GM12878 (cell line): ENCODE results near the gene DPYSL4. TPM values are rescaled to one million over a fixed set of nuclear protein-coding genes. Genes with fewer than 3 reads are reported as not detected.

ENCODE experiments used
- ATAC-seq: fragments of 200-7000 bp; cut with Tn5 transposase; 3 replicates; pipeline ENCODE4 v1.9.1; 2020; ENCODE audit warnings: mild to moderate bottlenecking, moderate library complexity
- BruUV-seq: library from RNA; stranded (reverse); fragments of 400-500 nt; replicated peaks from 2 replicates; lab custom pipeline; 2021; lab: Mats Ljungman, UMichigan
- CTCF ChIA-PET: fragments of 300-600 bp; sonication (Branson Sonifier 250); formaldehyde crosslinking; extraction: SDS; loops from one replicate; lab custom pipeline; 2021; ENCODE audit warnings: inconsistent platforms; lab: Yijun Ruan, JAX
- POLR2A ChIA-PET: fragments of 350-600 bp; formaldehyde crosslinking; extraction: SDS; loops from one replicate; lab custom pipeline; 2021; ENCODE audit warnings: inconsistent platforms; lab: Charles Lee
- RAD21 ChIA-PET: fragments of 300-600 bp; sonication (Branson Sonifier 250); formaldehyde crosslinking; loops from one replicate; lab custom pipeline; 2023; ENCODE audit warnings: antibody characterized with exemption; ENCODE audit not compliant: unreplicated experiment; lab: Charles Lee
- SMC1A ChIA-PET: fragments of 300-600 bp; sonication (Branson Sonifier 250); formaldehyde crosslinking; loops from one replicate; lab custom pipeline; 2023; ENCODE audit not compliant: unreplicated experiment, uncharacterized antibody; lab: Charles Lee
- DNase-seq: peaks from one replicate; pipeline ENCODE4 v3.0.0-alpha.2; 2011; ENCODE audit warnings: low read depth, low spot score
- FAIRE-seq: peaks from 3 replicates; lab custom pipeline; 2011; peaks lifted over from hg19 to GRCh38; lab: Jason Lieb, UNC
- H2AFZ ChIP-seq: 2 replicates; pipeline ENCODE4 v1.6.0; 2011; ENCODE audit warnings: low read depth, low read length, control low read depth; ENCODE audit not compliant: control insufficient read depth
- H3K27ac ChIP-seq: 2 replicates; pipeline ENCODE4 v1.5.1; 2011; ENCODE audit warnings: control low read depth; ENCODE audit not compliant: control insufficient read depth, insufficient read depth
- H3K27me3 ChIP-seq, 2 experiments: replicated peaks in 1 of 2; 2 replicates each; pipeline versions ENCODE4 v1.6.0 to v1.6.1; 2011; ENCODE audit warnings: low read length in 1 of 2; ENCODE audit not compliant: control insufficient read depth in 2 of 2, insufficient read depth in 2 of 2
- H3K36me3 ChIP-seq, 2 experiments: 2 replicates each; pipeline ENCODE4 v1.5.1; 2011; ENCODE audit warnings: low read length in 1 of 2; ENCODE audit not compliant: control insufficient read depth in 2 of 2, insufficient read depth in 2 of 2
- H3K4me1 ChIP-seq: 2 replicates; pipeline ENCODE4 v1.6.1; 2011; ENCODE audit warnings: mild to moderate bottlenecking, low read length, moderate library complexity, mixed read lengths; ENCODE audit not compliant: control insufficient read depth, insufficient read depth
- H3K4me2 ChIP-seq: 2 replicates; pipeline ENCODE4 v1.6.0; 2011; ENCODE audit warnings: control low read depth; ENCODE audit not compliant: control insufficient read depth, insufficient read depth
- H3K4me3 ChIP-seq: fragments of 200-600 bp; sonication (generic); 2 replicates; pipeline ENCODE4 v1.5.1; 2016
- H3K79me2 ChIP-seq: 2 replicates; pipeline ENCODE4 v1.6.0; 2011; ENCODE audit warnings: low read length; ENCODE audit not compliant: control insufficient read depth, insufficient read depth
- H3K9ac ChIP-seq: 2 replicates; pipeline ENCODE4 v1.8.0; 2011; ENCODE audit warnings: low read length, control low read depth, mixed read lengths; ENCODE audit not compliant: control insufficient read depth, insufficient read depth
- H3K9me3 ChIP-seq: replicated peaks from 3 replicates; pipeline ENCODE4 v1.5.1; 2011; ENCODE audit warnings: mild to moderate bottlenecking, low read length; ENCODE audit not compliant: control insufficient read depth, insufficient read depth
- H4K20me1 ChIP-seq: 2 replicates; pipeline ENCODE4 v1.6.0; 2011; ENCODE audit not compliant: control insufficient read depth, insufficient read depth
- CBFB ChIP-seq: IDR thresholded peaks from 2 replicates; pipeline ENCODE4 v1.6.1; 2016; ENCODE audit warnings: antibody characterized with exemption, low read depth
- CEBPZ ChIP-seq: fragments of 150-350 bp; IDR thresholded peaks from 2 replicates; pipeline ENCODE4 v1.6.1; 2016; ENCODE audit warnings: low read depth, low read length
- EED ChIP-seq: sonication (generic); IDR thresholded peaks from 2 replicates; pipeline ENCODE4 v1.6.1; 2016; ENCODE audit warnings: antibody characterized with exemption, low read depth
- IKZF1 ChIP-seq: fragments of 450-650 bp; conservative IDR thresholded peaks from 2 replicates; pipeline ENCODE4 v1.6.1; 2017; ENCODE audit warnings: antibody characterized with exemption, mild to moderate bottlenecking
- NFYB ChIP-seq: IDR thresholded peaks from 2 replicates; pipeline ENCODE4 v1.6.1; 2011; ENCODE audit warnings: low read depth, mild to moderate bottlenecking, low read length, improper control_type of control experiment, moderate library complexity; ENCODE audit not compliant: insufficient read depth
- NR2F1 ChIP-seq: fragments of 450-650 bp; conservative IDR thresholded peaks from 2 replicates; pipeline ENCODE4 v1.6.1; 2017; ENCODE audit warnings: mild to moderate bottlenecking
- PAX5 ChIP-seq: IDR thresholded peaks from 2 replicates; pipeline ENCODE4 v1.6.1; 2011; ENCODE audit warnings: low read depth, low read length, borderline replicate concordance
- PAX8 ChIP-seq: fragments of 450-650 bp; IDR thresholded peaks from 2 replicates; pipeline ENCODE4 v1.6.1; 2017; ENCODE audit warnings: mild to moderate bottlenecking, moderate library complexity
- RAD21 ChIP-seq: IDR thresholded peaks from 2 replicates; pipeline ENCODE4 v1.6.1; 2011; ENCODE audit warnings: mild to moderate bottlenecking, low read depth, low read length, moderate library complexity; ENCODE audit not compliant: insufficient read depth
- SIN3A ChIP-seq: IDR thresholded peaks from 2 replicates; pipeline ENCODE4 v1.6.1; 2012; ENCODE audit warnings: low read depth, low read length, improper control_type of control experiment
- SMAD1 ChIP-seq: fragments of 450-650 bp; IDR thresholded peaks from 2 replicates; pipeline ENCODE4 v1.6.1; 2018; ENCODE audit warnings: mild to moderate bottlenecking, low read depth; ENCODE audit not compliant: partially characterized antibody
- SMAD5 ChIP-seq: IDR thresholded peaks from 2 replicates; pipeline ENCODE4 v1.6.1; 2016; ENCODE audit warnings: antibody characterized with exemption, low read depth
- SP1 ChIP-seq: IDR thresholded peaks from one replicate; pipeline ENCODE4 v1.6.1; 2011; ENCODE audit warnings: low read depth, low read length
- USF1 ChIP-seq: IDR thresholded peaks from 2 replicates; pipeline ENCODE4 v1.6.1; 2011; ENCODE audit warnings: borderline replicate concordance, low read depth, mild to moderate bottlenecking, moderate library complexity, mixed read lengths, low read length; ENCODE audit not compliant: insufficient read depth; ENCODE audit errors: extremely low read length
- YY1 ChIP-seq: IDR thresholded peaks from 2 replicates; pipeline ENCODE4 v1.6.1; 2011; ENCODE audit warnings: low read depth, mild to moderate bottlenecking, low read length
- ZBED1 ChIP-seq: IDR thresholded peaks from 2 replicates; pipeline ENCODE4 v1.6.1; 2016; ENCODE audit warnings: borderline replicate concordance
- WGBS: methylation state at CpG from one replicate; pipeline ENCODE4 v1.1.6; 2016; ENCODE audit warnings: low lambda C conversion rate; ENCODE audit not compliant: insufficient replicate concordance, insufficient coverage; ENCODE audit errors: missing lambda C conversion rate; 5-methylcytosine and 5-hydroxymethylcytosine counted together
- in situ Hi-C: fragments of 300-500 bp; cut with MboI; formaldehyde crosslinking; loops from 9 replicates; pipeline ENCODE4 v1.14.3; 2018; ENCODE audit warnings: mixed read lengths
- intact Hi-C: fragments of 100-400 bp; cut with micrococcal nuclease; formaldehyde crosslinking; loops from one replicate; pipeline ENCODE4 v1.14.2; 2022; ENCODE audit not compliant: unreplicated experiment
- polyA plus RNA-seq, 11 experiments: library from polyadenylated mRNA; depleted of rRNA in 4 of 11; unstranded in 6 of 11; stranded (reverse) in 5 of 11; fragments of >200 nt; fragmentation: Nextera tagmentation in 4 of 11; fragmentation: Illumina TruSeq in 1 of 11; extraction: Ambion mirVana in 4 of 11; extraction: Trizol in 1 of 11; gene quantifications; 1 replicate in 1 of 11; 2 replicates in 10 of 11; pipeline versions ENCODE4 v1.2.1 to v1.2.3, GENCODE V29; 2011 to 2016; ENCODE audit warnings: inconsistent platforms in 2 of 11, missing spikeins in 2 of 11, low read depth in 1 of 11
- total RNA-seq, 4 experiments: library from RNA; depleted of rRNA in 3 of 4; stranded (reverse); fragments of >200 nt in 3 of 4; fragmentation: Illumina TruSeq in 1 of 4; extraction: Trizol in 1 of 4; gene quantifications; 2 replicates each; pipeline versions ENCODE4 v1.2.1 to v1.2.3, GENCODE V29; 2013 to 2021
- TF ChIP-seq, protein P1 (sequence below): IDR thresholded peaks from 2 replicates; pipeline ENCODE4 v1.6.1; 2011; ENCODE audit warnings: mild to moderate bottlenecking, low read depth, low read length, moderate library complexity; ENCODE audit not compliant: insufficient replicate concordance

The DPYSL4 gene
- total and polyA plus RNA-seq, 10 of the 15 experiments (the other 5 are each of a cell fraction or from before 2014, with no cell fraction given) = 0.10 to 0.21 TPM; not detected in 8

DNA sequence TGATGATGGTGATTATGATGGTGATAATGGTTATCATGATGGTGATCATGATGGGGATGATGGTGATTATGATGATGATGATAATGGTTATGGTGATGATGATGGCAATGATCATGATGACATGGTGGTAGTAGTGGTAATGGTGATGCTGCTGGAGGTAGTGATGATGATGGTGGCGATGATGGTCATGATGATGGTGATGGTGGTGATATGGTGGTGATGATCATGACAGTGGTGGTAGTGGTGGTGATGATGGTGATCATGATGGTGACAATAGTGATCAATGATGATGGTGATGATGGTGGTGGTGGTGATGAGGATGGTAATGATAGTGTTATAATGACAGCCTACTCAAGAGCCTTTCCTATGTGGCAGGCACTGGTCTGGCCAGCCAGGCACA, 31.8 kb upstream of the DPYSL4 start:
- FAIRE-seq (no peak), DNase-seq (no peak), ATAC-seq (no peak)
- ChIA-PET POLR2A (no interaction called here), SMC1A (no interaction called here), RAD21 (no interaction called here), CTCF (no interaction called here)
- intact Hi-C loops (no loop called here), in situ Hi-C loops (no loop called here)
- H3K27ac ChIP-seq = no peak overlapping the region
- WGBS = 6% methylated on average over 1 of the region's 1 CpG
- no peaks in the 10 kb centered on the region for H3K27me3 ChIP-seq
- no peaks in the 10 kb centered on the region for H4K20me1 ChIP-seq
- no peak overlapping the region for H2AFZ ChIP-seq
- H3K4me1 ChIP-seq = no peaks in the 10 kb centered on the region
- no peak overlapping the region for H3K4me2 ChIP-seq
- H3K4me3 ChIP-seq = no peak overlapping the region
- H3K9ac ChIP-seq = no peak overlapping the region
- H3K36me3 ChIP-seq = no peaks in the 10 kb centered on the region
- no peaks in the 10 kb centered on the region for H3K79me2 ChIP-seq
- H3K9me3 ChIP-seq = no peaks in the 10 kb centered on the region
- no TSS peak for BruUV-seq
- TF ChIP-seq EED (no peak), RAD21 (no peak), PAX8 (no peak), SIN3A (no peak), SP1 (no peak), CEBPZ (no peak), SMAD1 (no peak), IKZF1 (no peak), NR2F1 (no peak), YY1 (no peak), SMAD5 (no peak), PAX5 (no peak), NFYB (no peak), CBFB (no peak), USF1 (no peak), ZBED1 (no peak)
- TF ChIP-seq, protein P1, sequence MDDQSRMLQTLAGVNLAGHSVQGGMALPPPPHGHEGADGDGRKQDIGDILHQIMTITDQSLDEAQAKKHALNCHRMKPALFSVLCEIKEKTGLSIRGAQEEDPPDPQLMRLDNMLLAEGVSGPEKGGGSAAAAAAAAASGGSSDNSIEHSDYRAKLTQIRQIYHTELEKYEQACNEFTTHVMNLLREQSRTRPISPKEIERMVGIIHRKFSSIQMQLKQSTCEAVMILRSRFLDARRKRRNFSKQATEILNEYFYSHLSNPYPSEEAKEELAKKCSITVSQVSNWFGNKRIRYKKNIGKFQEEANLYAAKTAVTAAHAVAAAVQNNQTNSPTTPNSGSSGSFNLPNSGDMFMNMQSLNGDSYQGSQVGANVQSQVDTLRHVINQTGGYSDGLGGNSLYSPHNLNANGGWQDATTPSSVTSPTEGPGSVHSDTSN = no peak
